Hematopoietic multipotent progenitor cell treated with erythropoietin and hydrocortisone succinate and interleukin-3 and kit ligand, for 4 days (in vitro differentiated cells): Measurements from ENCODE around the gene FGD4.
A peak's percentile ranks its signal among the peaks of the same experiment; 100 is the strongest.
"Not testable (repeated sequence)": the region's sequence is repeated elsewhere in the genome, so short reads cannot be mapped to it uniquely, and the experiment has no call there.

Source experiments
- DNase-seq: peaks from one replicate; pipeline ENCODE4 v3.0.0-alpha.2; 2015

Gene FGD4

GRCh38 chr12:32499048-32499447, 99.7 kb downstream of the FGD4 start:
- no peak for DNase-seq

GRCh38 chr12:32501835-32502333, 102.5 kb downstream of the FGD4 start:
- DNase-seq: no peak

GRCh38 chr12:32502693-32503502, 103.5 kb downstream of the FGD4 start:
- peak; percentile 41 for DNase-seq

GRCh38 chr12:32503730-32504129, 104.4 kb downstream of the FGD4 start:
- DNase-seq: no peak

- no peak for DNase-seq
These were observed 105.2 kb downstream of the FGD4 start for GRCh38 chr12:32504591-32504990.

- DNase-seq: no peak
These were observed 105.9 kb downstream of the FGD4 start for GRCh38 chr12:32505067-32505945.

GRCh38 chr12:32507096-32507941, 108.0 kb downstream of the FGD4 start:
- peak; percentile 19 for DNase-seq

- no peak for DNase-seq
These were observed 108.6 kb downstream of the FGD4 start for GRCh38 chr12:32507942-32508320.

GRCh38 chr12:32508626-32509025, 109.3 kb downstream of the FGD4 start:
- no peak for DNase-seq

GRCh38 chr12:32509328-32510091, 110.2 kb downstream of the FGD4 start:
- DNase-seq: no peak

- DNase-seq: not testable (repeated sequence)
These were observed 112.6 kb downstream of the FGD4 start for GRCh38 chr12:32511976-32512375.

- DNase-seq: no peak
These were observed 113.0 kb downstream of the FGD4 start for GRCh38 chr12:32512379-32512778.

GRCh38 chr12:32512910-32513309, 113.6 kb downstream of the FGD4 start:
- DNase-seq: no peak

GRCh38 chr12:32515137-32515873, 115.9 kb downstream of the FGD4 start:
- DNase-seq: peak; percentile 53

- peak; percentile 93 for DNase-seq
These were observed 116.9 kb downstream of the FGD4 start for GRCh38 chr12:32516230-32516629.

GRCh38 chr12:32517966-32518365, 118.6 kb downstream of the FGD4 start:
- DNase-seq: no peak

- no peak for DNase-seq
These were observed 119.7 kb downstream of the FGD4 start for GRCh38 chr12:32519047-32519446.

- DNase-seq: peak; percentile 73
These were observed 123.2 kb downstream of the FGD4 start for GRCh38 chr12:32522331-32523221.

GRCh38 chr12:32525802-32526201, 126.4 kb downstream of the FGD4 start:
- not testable (repeated sequence) for DNase-seq

GRCh38 chr12:32526343-32526742, 127.0 kb downstream of the FGD4 start:
- DNase-seq: not testable (repeated sequence)
